Measurements from ENCODE around the gene AIF1L. TPM values are rescaled to one million over a fixed set of nuclear protein-coding genes. Genes with fewer than 3 reads are reported as not detected.

The AIF1L gene
- total RNA-seq, 1 donor from 2014 or later, result not detected

DNA sequence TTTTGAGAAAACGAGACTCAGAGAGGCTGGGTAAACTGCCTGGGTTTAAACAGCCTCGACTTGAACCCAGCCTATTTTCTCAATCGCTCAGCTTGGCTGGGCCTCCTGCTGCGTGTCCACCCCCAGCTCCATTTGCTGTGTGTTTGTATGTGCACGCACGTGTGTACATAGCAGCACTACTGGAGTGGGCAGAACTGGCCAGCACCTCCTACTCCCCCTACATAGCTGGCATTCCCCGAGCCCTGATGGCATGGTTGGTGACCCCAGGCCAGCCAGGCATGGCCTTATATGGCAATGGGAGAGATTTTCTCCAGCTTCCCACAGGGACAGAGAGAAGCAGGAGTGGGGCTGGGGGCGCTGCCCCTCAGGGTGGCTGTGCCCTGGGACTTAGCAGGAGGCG, 4.1 kb downstream of the AIF1L start:
- TF ChIP-seq, protein P1, sequence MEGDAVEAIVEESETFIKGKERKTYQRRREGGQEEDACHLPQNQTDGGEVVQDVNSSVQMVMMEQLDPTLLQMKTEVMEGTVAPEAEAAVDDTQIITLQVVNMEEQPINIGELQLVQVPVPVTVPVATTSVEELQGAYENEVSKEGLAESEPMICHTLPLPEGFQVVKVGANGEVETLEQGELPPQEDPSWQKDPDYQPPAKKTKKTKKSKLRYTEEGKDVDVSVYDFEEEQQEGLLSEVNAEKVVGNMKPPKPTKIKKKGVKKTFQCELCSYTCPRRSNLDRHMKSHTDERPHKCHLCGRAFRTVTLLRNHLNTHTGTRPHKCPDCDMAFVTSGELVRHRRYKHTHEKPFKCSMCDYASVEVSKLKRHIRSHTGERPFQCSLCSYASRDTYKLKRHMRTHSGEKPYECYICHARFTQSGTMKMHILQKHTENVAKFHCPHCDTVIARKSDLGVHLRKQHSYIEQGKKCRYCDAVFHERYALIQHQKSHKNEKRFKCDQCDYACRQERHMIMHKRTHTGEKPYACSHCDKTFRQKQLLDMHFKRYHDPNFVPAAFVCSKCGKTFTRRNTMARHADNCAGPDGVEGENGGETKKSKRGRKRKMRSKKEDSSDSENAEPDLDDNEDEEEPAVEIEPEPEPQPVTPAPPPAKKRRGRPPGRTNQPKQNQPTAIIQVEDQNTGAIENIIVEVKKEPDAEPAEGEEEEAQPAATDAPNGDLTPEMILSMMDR (IDR thresholded peaks at IDR 0.05), result no peak
- H3K27me3 Mint-ChIP-seq, result peaks cover 14% of the 10 kb centered on the region
- H3K4me3 Mint-ChIP-seq, result no peak overlapping the region
- H3K4me1 Mint-ChIP-seq, result peaks cover 10% of the 10 kb centered on the region
- intact Hi-C loops (cut with micrococcal nuclease), result no loop called here
- no peak overlapping the region for H3K27ac Mint-ChIP-seq
- ATAC-seq (ENCODE audit: low read depth), result no peak
- no peak for DNase-seq
- CTCF ChIA-PET, result no interaction called here
- POLR2A ChIA-PET, result interaction anchor here (0.6 kb wide), 1 partner anchor 158 kb away, joined by 3 read pairs; no protein-coding TSS in a partner anchor
- H3K36me3 Mint-ChIP-seq (ENCODE audit: low read depth), result no peaks in the 10 kb centered on the region
- H3K9me3 Mint-ChIP-seq, result no peaks in the 10 kb centered on the region

DNA sequence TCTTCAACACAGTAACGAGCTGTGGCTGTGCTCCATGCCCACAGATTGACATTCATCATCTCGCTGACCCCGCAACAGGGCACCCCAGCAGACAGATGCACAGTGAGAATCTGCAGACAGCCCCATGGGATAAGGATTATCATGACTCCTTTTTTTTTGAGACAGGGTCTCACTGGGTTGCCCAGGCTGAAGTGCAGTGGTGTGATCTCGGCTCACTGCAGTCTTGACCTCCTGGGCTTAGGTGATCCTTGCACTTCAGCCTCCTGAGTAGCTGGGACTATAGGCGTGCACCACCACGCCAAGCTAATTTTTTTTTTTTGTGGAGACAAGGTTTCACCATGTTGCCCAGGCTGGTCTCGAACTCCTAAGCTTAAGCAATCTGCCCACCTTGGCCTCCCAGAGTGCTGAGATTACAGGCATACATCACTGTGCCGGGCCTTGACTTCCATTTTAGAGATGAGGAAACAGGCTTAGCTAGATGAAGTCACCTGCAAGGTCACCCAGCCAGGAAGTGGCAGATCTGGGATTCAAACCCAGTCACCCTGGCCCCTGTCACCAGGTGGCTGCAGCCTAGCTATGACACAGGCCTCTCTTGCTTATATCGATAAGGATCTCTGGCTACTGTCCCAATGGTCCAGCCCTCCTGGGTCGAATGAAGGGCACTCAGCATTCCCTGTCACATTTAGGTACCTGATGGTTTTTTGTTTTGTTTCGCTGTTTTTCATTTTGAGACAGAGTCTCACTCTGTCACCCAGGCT, 5.1 kb downstream of the AIF1L start:
- no peak for ATAC-seq (ENCODE audit: low read depth)
- Mint-ChIP-seq H3K4me3 (no peak overlapping the region), H3K27me3 (peaks cover 14% of the 10 kb centered on the region), H3K27ac (no peak overlapping the region), H3K36me3 (ENCODE audit: low read depth) (no peaks in the 10 kb centered on the region), H3K9me3 (no peaks in the 10 kb centered on the region), H3K4me1 (peaks cover 5% of the 10 kb centered on the region)
- TF ChIP-seq, protein P1 (IDR thresholded peaks at IDR 0.05), result no peak
- POLR2A ChIA-PET, result no interaction called here
- intact Hi-C loops (cut with micrococcal nuclease), result no loop called here
- CTCF ChIA-PET, result no interaction called here
- DNase-seq, result no peak

DNA sequence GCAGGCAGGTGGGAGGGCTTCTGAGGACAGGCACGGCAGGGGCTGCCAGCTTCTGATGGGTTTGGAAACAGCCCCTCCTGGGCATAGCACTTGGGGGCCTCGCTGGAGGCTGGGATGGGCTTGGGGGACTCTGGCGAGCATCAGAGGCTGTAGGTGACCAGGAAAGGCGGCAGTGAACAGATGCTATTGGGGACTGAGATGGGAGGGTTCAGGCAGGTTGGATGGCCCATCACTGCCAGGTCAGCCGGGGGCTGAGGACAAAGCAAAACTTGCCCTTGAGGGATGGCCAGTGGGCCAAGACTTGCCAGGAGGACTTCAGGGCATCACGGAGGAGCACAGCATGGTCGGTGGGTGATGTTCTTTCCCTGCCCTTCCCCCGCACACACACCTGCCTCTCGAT, 6.7 kb downstream of the AIF1L start:
- no peaks in the 10 kb centered on the region for H3K36me3 Mint-ChIP-seq (ENCODE audit: low read depth)
- TF ChIP-seq, protein P1 (IDR thresholded peaks at IDR 0.05), result no peak
- H3K4me1 Mint-ChIP-seq, result no peaks in the 10 kb centered on the region
- no peak for DNase-seq
- H3K9me3 Mint-ChIP-seq, result no peaks in the 10 kb centered on the region
- H3K4me3 Mint-ChIP-seq, result no peak overlapping the region
- no peak for ATAC-seq (ENCODE audit: low read depth)
- POLR2A ChIA-PET, result no interaction called here
- intact Hi-C loops (cut with micrococcal nuclease), result no loop called here
- CTCF ChIA-PET, result no interaction called here
- no peak overlapping the region for H3K27ac Mint-ChIP-seq
- peaks cover 10% of the 10 kb centered on the region for H3K27me3 Mint-ChIP-seq

DNA sequence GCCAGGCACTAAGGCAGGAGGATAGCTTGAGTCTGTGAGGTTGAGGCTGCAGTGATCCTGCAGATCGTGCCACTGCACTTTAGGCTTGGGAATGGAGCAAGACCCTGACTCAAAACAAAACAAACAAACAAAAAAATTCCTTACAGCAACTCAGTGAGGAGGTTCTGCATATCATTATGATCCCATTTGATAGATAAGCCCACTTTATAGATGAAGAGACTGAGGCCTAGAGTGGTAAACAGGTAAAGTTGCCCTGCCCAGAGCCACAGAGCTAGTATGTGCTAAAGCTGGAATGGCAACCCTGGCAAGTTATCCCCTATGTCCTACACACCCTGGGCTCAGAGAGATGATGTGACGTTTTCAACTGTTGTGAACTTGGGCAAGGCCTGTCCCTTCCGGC, 7.2 kb downstream of the AIF1L start:
- ATAC-seq (ENCODE audit: low read depth) (no peak), DNase-seq (no peak)
- Mint-ChIP-seq H3K27me3 (peaks cover 10% of the 10 kb centered on the region), H3K4me3 (no peak overlapping the region), H3K27ac (no peak overlapping the region), H3K36me3 (ENCODE audit: low read depth) (no peaks in the 10 kb centered on the region), H3K9me3 (no peaks in the 10 kb centered on the region), H3K4me1 (no peaks in the 10 kb centered on the region)
- intact Hi-C loops (cut with micrococcal nuclease), result no loop called here
- POLR2A ChIA-PET, result no interaction called here
- CTCF ChIA-PET, result no interaction called here
- TF ChIP-seq, protein P1 (IDR thresholded peaks at IDR 0.05), result no peak

DNA sequence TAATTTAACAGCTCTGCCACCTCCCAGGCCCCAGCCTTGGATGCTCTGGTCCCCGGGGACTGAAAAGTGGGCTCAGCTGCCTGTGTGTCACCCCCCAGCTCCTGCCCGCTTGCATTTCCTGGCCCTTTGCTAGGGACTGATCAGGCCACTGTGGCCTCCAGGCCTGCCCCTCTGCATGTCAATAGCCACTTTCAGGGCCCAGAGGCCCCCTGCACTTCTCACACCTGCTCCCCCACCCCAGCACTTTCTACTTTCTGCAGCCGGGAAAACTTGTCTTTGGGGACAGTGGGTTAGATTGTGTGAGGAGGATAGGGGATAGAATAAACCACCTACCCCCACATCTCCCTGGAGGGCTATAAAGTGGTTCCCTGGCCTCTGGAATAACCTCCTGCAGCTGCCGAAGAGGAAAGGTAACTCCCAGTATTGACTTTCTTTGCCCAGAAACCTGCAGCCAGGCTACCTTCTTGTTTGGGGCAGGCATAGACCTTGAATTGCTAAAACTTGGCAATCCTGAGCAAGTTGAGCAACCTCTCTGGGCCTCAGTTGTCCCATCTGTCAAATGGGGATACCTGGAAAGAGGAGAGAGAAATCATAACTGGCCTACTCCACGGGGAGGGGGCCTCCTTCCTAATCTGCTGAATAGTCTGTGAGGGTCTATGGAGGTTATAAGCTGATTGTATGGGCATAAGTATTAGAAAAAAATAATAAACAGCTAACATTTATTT, 7.8 kb downstream of the AIF1L start:
- H3K9me3 Mint-ChIP-seq, result no peaks in the 10 kb centered on the region
- no peak overlapping the region for H3K27ac Mint-ChIP-seq
- H3K4me1 Mint-ChIP-seq, result no peaks in the 10 kb centered on the region
- H3K36me3 Mint-ChIP-seq (ENCODE audit: low read depth), result no peaks in the 10 kb centered on the region
- no peak for ATAC-seq (ENCODE audit: low read depth)
- DNase-seq, result no peak
- ChIA-PET POLR2A (no interaction called here), CTCF (no interaction called here)
- H3K27me3 Mint-ChIP-seq, result peaks cover 7% of the 10 kb centered on the region
- TF ChIP-seq, protein P1 (IDR thresholded peaks at IDR 0.05), result no peak
- intact Hi-C loops (cut with micrococcal nuclease), result no loop called here
- H3K4me3 Mint-ChIP-seq, result no peak overlapping the region

Measured in activated B cell treated with CpG ODN at 0.5 μM for 24 hours (primary cell).